T-helper 1 cell treated with Interleukin-12 subunit alpha and Interleukin-12 subunit beta and Interleukin-4 antibody, amounts not matched to agents 30 ng/mL and 1 ng/mL, for 36 hours (primary cell): ENCODE measurements around the gene GNAZ. TPM values are rescaled to one million over a fixed set of nuclear protein-coding genes. Genes with fewer than 3 reads are reported as not detected.
"Not testable (repeated sequence)": the region's sequence is repeated elsewhere in the genome, so short reads cannot be mapped to it uniquely, and the experiment has no call there.

Experiments used
- intact Hi-C: fragments of 100-400 bp; cut with micrococcal nuclease; formaldehyde crosslinking; loops from one replicate; pipeline ENCODE4 v1.15.1; 2024
- total RNA-seq: library from RNA; stranded (reverse); gene quantifications from 2 replicates; pipeline ENCODE4 v1.2.3, GENCODE V29; 2022

GNAZ gene
- total RNA-seq, 1 donor from 2014 or later: 0.22 TPM

- intact Hi-C loops: no loop called here
Observed at GRCh38 chr22:23131931-23132330, 61.6 kb downstream of the GNAZ start.

- intact Hi-C loops: no loop called here
Observed at GRCh38 chr22:23132376-23133091, 62.2 kb downstream of the GNAZ start.

- intact Hi-C loops: no loop called here
Observed at GRCh38 chr22:23133922-23134321, 63.6 kb downstream of the GNAZ start.

- intact Hi-C loops: not testable (repeated sequence)
Observed at GRCh38 chr22:23136991-23137390, 66.7 kb downstream of the GNAZ start.

GRCh38 chr22:23137468-23137867 is 67.1 kb downstream of the GNAZ start:
- intact Hi-C loops: no loop called here

- intact Hi-C loops: no loop called here
Observed at GRCh38 chr22:23137905-23138561, 67.7 kb downstream of the GNAZ start.

- intact Hi-C loops: no loop called here
Observed at GRCh38 chr22:23138584-23139435, 68.5 kb downstream of the GNAZ start.

GRCh38 chr22:23140385-23140784 is 70.1 kb downstream of the GNAZ start:
- intact Hi-C loops: loop anchor here (5.0 to 10.0 kb wide), 4 partner anchors 128 to 1273 kb away; partner anchors contain the start of genes MAPK1 and SLC2A11

- intact Hi-C loops: loop anchor here (1.0 to 10.0 kb wide), 7 partner anchors 23 to 1275 kb away; partner anchors contain the start of genes MAPK1 and SLC2A11
Observed at GRCh38 chr22:23142546-23143105, 72.3 kb downstream of the GNAZ start.

- intact Hi-C loops: loop anchor here (2.0 to 10.0 kb wide), 5 partner anchors 131 to 1276 kb away; partner anchors contain the start of genes MAPK1 and SLC2A11
Observed at GRCh38 chr22:23143119-23143518, 72.8 kb downstream of the GNAZ start.

- intact Hi-C loops: loop anchor here (2.0 to 10.0 kb wide), 6 partner anchors 36 to 1277 kb away; partner anchors contain the start of genes BCR, GNAZ, MAPK1 and SLC2A11
Observed at GRCh38 chr22:23144432-23144831, 74.1 kb downstream of the GNAZ start.

- intact Hi-C loops: loop anchor here (2.0 to 10.0 kb wide), 6 partner anchors 36 to 1278 kb away; partner anchors contain the start of genes BCR, GNAZ, MAPK1 and SLC2A11
Observed at GRCh38 chr22:23144932-23145877, 74.9 kb downstream of the GNAZ start, which contains the start of gene RAB36. Gene RAB36 (plus strand): TSS chr22:23145477. CDS start chr22:23146617, 1,140 bp downstream.

GRCh38 chr22:23145878-23146470 is 75.7 kb downstream of the GNAZ start:
- intact Hi-C loops: loop anchor here (2.0 to 10.0 kb wide), 3 partner anchors 35 to 709 kb away; partner anchors contain the start of genes BCR, GNAZ and SLC2A11

GRCh38 chr22:23146478-23147205 is 76.3 kb downstream of the GNAZ start:
- intact Hi-C loops: loop anchor here (10.0 kb wide), 1 partner anchor 708 kb away; the partner anchor contains the start of gene SLC2A11

- intact Hi-C loops: loop anchor here (10.0 kb wide), 1 partner anchor 707 kb away; the partner anchor contains the start of gene SLC2A11
Observed at GRCh38 chr22:23147617-23148387, 77.5 kb downstream of the GNAZ start.

GRCh38 chr22:23149743-23150238 is 79.5 kb downstream of the GNAZ start:
- intact Hi-C loops: loop anchor here (10.0 kb wide), 1 partner anchor 705 kb away; the partner anchor contains the start of gene SLC2A11

- intact Hi-C loops: no loop called here
Observed at GRCh38 chr22:23150762-23151161, 80.4 kb downstream of the GNAZ start.
